Aorta (tissue), 5 donors: ENCODE results near the gene SAMD4B. TPM values are rescaled to one million over a fixed set of nuclear protein-coding genes. Genes with fewer than 3 reads are reported as not detected.

Experiments
- ATAC-seq: fragments of 200-7000 bp; cut with Tn5 transposase; one replicate; pipeline ENCODE4 v1.9.1; 2022; ENCODE audit warnings: moderate library complexity; ENCODE audit not compliant: low FRiP score
- DNase-seq, 2 donors: peaks; one replicate each; pipeline ENCODE4 v3.0.0-alpha.2; 2020
- H3K27ac ChIP-seq, 2 donors: one replicate each; pipeline ENCODE4 v1.5.1; 2013; ENCODE audit warnings: low read length in 2 of 2, mild to moderate bottlenecking in 2 of 2, moderate library complexity in 2 of 2, control low read depth in 1 of 2, inconsistent platforms in 1 of 2, low read depth in 1 of 2
- H3K27me3 ChIP-seq, 2 donors: one replicate each; pipeline ENCODE4 v1.6.1; 2013; ENCODE audit warnings: control low read depth in 1 of 2, low read length in 1 of 2, mild to moderate bottlenecking in 1 of 2, moderate library complexity in 1 of 2; ENCODE audit not compliant: insufficient read depth in 2 of 2, control insufficient read depth in 1 of 2
- H3K36me3 ChIP-seq, 2 donors: one replicate each; pipeline ENCODE4 v1.6.1; 2013; ENCODE audit warnings: control low read depth in 1 of 2, low read length in 1 of 2, mild to moderate bottlenecking in 1 of 2; ENCODE audit not compliant: insufficient read depth in 2 of 2, control insufficient read depth in 1 of 2
- H3K4me1 ChIP-seq, 2 donors: one replicate each; pipeline ENCODE4 v1.6.1; 2013; ENCODE audit warnings: low read length in 2 of 2, control low read depth in 1 of 2, mild to moderate bottlenecking in 1 of 2, moderate library complexity in 1 of 2; ENCODE audit not compliant: insufficient read depth in 2 of 2, control insufficient read depth in 1 of 2
- H3K4me3 ChIP-seq, 2 donors: one replicate each; pipeline ENCODE4 v1.5.1; 2013; ENCODE audit warnings: low read length in 2 of 2, control low read depth in 1 of 2, mild to moderate bottlenecking in 1 of 2
- H3K9me3 ChIP-seq: one replicate; pipeline ENCODE4 v1.6.1; 2013; ENCODE audit warnings: mild to moderate bottlenecking, low read length; ENCODE audit not compliant: control insufficient read depth
- WGBS, 2 donors: extraction: QIAGEN DNeasy Blood & Tissue Kit; methylation state at CpG; one replicate each; pipeline ENCODE4 v1.1.7; 2013; 5-methylcytosine and 5-hydroxymethylcytosine counted together
- intact Hi-C, 2 donors: fragments of 100-400 bp; cut with DNase I; formaldehyde crosslinking; loops; one replicate each; pipeline versions ENCODE4 v1.14.2 to v1.15.0; 2022
- polyA plus RNA-seq, 2 donors: library from polyadenylated mRNA; stranded (reverse); fragments of 200-250 nt; gene quantifications; one replicate each; pipeline ENCODE4 v1.2.3, GENCODE V29; 2013
- total RNA-seq, 2 donors: library from RNA; stranded (reverse); fragmentation: NEBNext Ultra II Directional; extraction: Animal tissue kit (Norgen Biotek cat#: 25700); gene quantifications; one replicate each; pipeline ENCODE4 v1.2.1, GENCODE V29; 2021
- donor health status: healthy with polysubstance abuse.
- donor health status: Bipolar disorder and iron deficiency.
- donor health status: DM: no; HTN: no; CAD: no.
- donor health status: DM: no; HTN: no; CAD: no.
- donor health status: DM: yes; HTN: yes; CAD: no.

SAMD4B gene
- total and polyA plus RNA-seq, 4 donors, result 33.6 to 120 (median 105) TPM

GRCh38 chr19:39400061-39400460, 57.8 kb downstream of the SAMD4B start:
- WGBS, 2 donors, result 79 to 86% methylated on average over 4 of the region's 4 CpGs
- no peaks in the 10 kb centered on the region for H3K9me3 ChIP-seq
- no peak overlapping the region for H3K27ac ChIP-seq
- DNase-seq (no peak), ATAC-seq (no peak)
- intact Hi-C loops, result loop anchor here (10.0 kb wide), 1 partner anchor 1145 kb away; the partner anchor contains the start of gene PPP1R14A (in 2 of the 2)
- H3K4me1 ChIP-seq, result no peaks in the 10 kb centered on the region
- H3K36me3 ChIP-seq, result no peaks in the 10 kb centered on the region
- no peaks in the 10 kb centered on the region for H3K27me3 ChIP-seq
- no peak overlapping the region for H3K4me3 ChIP-seq

GRCh38 chr19:39401070-39401548, 58.9 kb downstream of the SAMD4B start:
- intact Hi-C loops, result loop anchor here (10.0 kb wide), 1 partner anchor 1146 kb away; the partner anchor contains the start of gene PPP1R14A (in 2 of the 2)
- Histone ChIP-seq H3K27ac (peak overlapping the region in 1 of 2 donors; percentile 4), H3K4me1 (no peaks in the 10 kb centered on the region), H3K27me3 (no peaks in the 10 kb centered on the region), H3K36me3 (no peaks in the 10 kb centered on the region), H3K4me3 (no peak overlapping the region), H3K9me3 (no peaks in the 10 kb centered on the region)
- 42 to 54% methylated on average over 4 of the region's 4 CpGs for WGBS, 2 donors
- ATAC-seq, result no peak
- no peak for DNase-seq

GRCh38 chr19:39401549-39402345, 59.5 kb downstream of the SAMD4B start:
- no peaks in the 10 kb centered on the region for H3K36me3 ChIP-seq
- ATAC-seq (no peak), DNase-seq (peak; percentile 82 to 85)
- no peaks in the 10 kb centered on the region for H3K9me3 ChIP-seq
- H3K4me1 ChIP-seq, result no peaks in the 10 kb centered on the region
- intact Hi-C loops, result loop anchor here (10.0 kb wide), 1 partner anchor 1147 kb away; the partner anchor contains the start of gene PPP1R14A (in 2 of the 2)
- WGBS, 2 donors, result 35 to 38% methylated on average over 25 of the region's 25 CpGs
- peaks cover 0 to 1% of the 10 kb centered on the region in 2 donors for H3K27me3 ChIP-seq
- H3K4me3 ChIP-seq, result no peak overlapping the region
- H3K27ac ChIP-seq, result peak overlapping the region in 1 of 2 donors; percentile 4

GRCh38 chr19:39402346-39403300, 60.4 kb downstream of the SAMD4B start:
- ATAC-seq (peak; percentile 71), DNase-seq (peak; percentile 97 to 98)
- H3K9me3 ChIP-seq, result no peaks in the 10 kb centered on the region
- WGBS, 2 donors, result 1 to 2% methylated on average over 42 to 59 of the region's 59 CpGs
- no peaks in the 10 kb centered on the region for H3K36me3 ChIP-seq
- peaks cover 0 to 2% of the 10 kb centered on the region in 2 donors for H3K27me3 ChIP-seq
- no peaks in the 10 kb centered on the region for H3K4me1 ChIP-seq
- peak overlapping the region; percentile 97 for H3K27ac ChIP-seq
- intact Hi-C loops, result loop anchor here (10.0 kb wide), 1 partner anchor 1148 kb away; the partner anchor contains the start of gene PPP1R14A (in 2 of the 2)
- peak overlapping the region; percentile 32 to 55 for H3K4me3 ChIP-seq

GRCh38 chr19:39403331-39404312, 61.4 kb downstream of the SAMD4B start:
- H3K4me1 ChIP-seq, result no peaks in the 10 kb centered on the region
- H3K4me3 ChIP-seq, result peak overlapping the region; percentile 32 to 55
- H3K9me3 ChIP-seq, result no peaks in the 10 kb centered on the region
- DNase-seq, result peak; percentile 99 to 100
- WGBS, 2 donors, result 1% methylated on average over 40 to 43 of the region's 43 CpGs
- H3K27me3 ChIP-seq, result peaks cover 0 to 2% of the 10 kb centered on the region in 2 donors
- peak overlapping the region; percentile 97 for H3K27ac ChIP-seq
- intact Hi-C loops, result loop anchor here (10.0 kb wide), 1 partner anchor 1149 kb away; the partner anchor contains the start of gene PPP1R14A (in 2 of the 2)
- H3K36me3 ChIP-seq, result peaks cover 0 to 2% of the 10 kb centered on the region in 2 donors
- peak; percentile 84 for ATAC-seq

GRCh38 chr19:39405261-39405957, 63.2 kb downstream of the SAMD4B start:
- H3K27me3 ChIP-seq, result peaks cover 0 to 2% of the 10 kb centered on the region in 2 donors
- 88 to 89% methylated on average over 17 of the region's 17 CpGs for WGBS, 2 donors
- ATAC-seq, result no peak

GRCh38 chr19:39405958-39406655, 63.9 kb downstream of the SAMD4B start:
- H3K27me3 ChIP-seq, result peaks cover 0 to 2% of the 10 kb centered on the region in 2 donors
- peak overlapping the region; percentile 36 to 88 for H3K27ac ChIP-seq
- DNase-seq (no peak), ATAC-seq (no peak)
- intact Hi-C loops, result loop anchor here (10.0 kb wide), 1 partner anchor 1151 kb away; the partner anchor contains the start of gene PPP1R14A (in 2 of the 2)
- no peaks in the 10 kb centered on the region for H3K4me1 ChIP-seq
- peak overlapping the region; percentile 20 to 32 for H3K4me3 ChIP-seq
- peaks cover 0 to 2% of the 10 kb centered on the region in 2 donors for H3K36me3 ChIP-seq
- 14 to 16% methylated on average over 22 of the region's 22 CpGs for WGBS, 2 donors
- no peaks in the 10 kb centered on the region for H3K9me3 ChIP-seq

More at GRCh38 chr19:39405261-39405957, 63.2 kb downstream of the SAMD4B start:
- intact Hi-C loops, result loop anchor here (10.0 kb wide), 1 partner anchor 1151 kb away; the partner anchor contains the start of gene PPP1R14A (in 2 of the 2)
- H3K9me3 ChIP-seq, result no peaks in the 10 kb centered on the region
- H3K4me3 ChIP-seq, result no peak overlapping the region
- peaks cover 0 to 2% of the 10 kb centered on the region in 2 donors for H3K36me3 ChIP-seq
- H3K4me1 ChIP-seq, result no peaks in the 10 kb centered on the region
- no peak for DNase-seq
- peak overlapping the region; percentile 36 to 88 for H3K27ac ChIP-seq
